Gastrocnemius medialis (tissue), 4 donors: Measurements from ENCODE around the gene CCDC91. TPM values are rescaled to one million over a fixed set of nuclear protein-coding genes. Genes with fewer than 3 reads are reported as not detected.

Experiments
- ATAC-seq, 2 donors: fragments of 150-250 bp; one replicate each; pipeline ENCODE4 v1.9.1; 2016
- DNase-seq, 2 donors: peaks; one replicate each; pipeline ENCODE4 v3.0.0-alpha.2; 2019
- H3K27ac ChIP-seq, 4 donors: fragments of 200-600 bp; sonication (generic); 1 replicate in 1 of 4; 2 replicates in 3 of 4; pipeline ENCODE4 v1.5.1; 2016 to 2018; ENCODE audit warnings: mild to moderate bottlenecking in 2 of 4, moderate library complexity in 1 of 4
- H3K27me3 ChIP-seq, 3 donors: fragments of 200-600 bp; sonication (generic) in 2 of 3; 1 replicate in 1 of 3; 2 replicates in 2 of 3; pipeline versions ENCODE4 v1.5.1 to v1.6.0; 2016 to 2019; ENCODE audit warnings: mild to moderate bottlenecking in 1 of 3, moderate library complexity in 1 of 3
- H3K36me3 ChIP-seq, 2 donors: fragments of 200-600 bp; sonication (generic) in 1 of 2; one replicate each; pipeline ENCODE4 v1.5.1; 2017 to 2018
- H3K4me1 ChIP-seq, 2 donors: fragments of 200-600 bp; sonication (generic) in 1 of 2; one replicate each; pipeline ENCODE4 v1.5.1; 2016 to 2017; ENCODE audit warnings: mild to moderate bottlenecking in 2 of 2
- H3K4me3 ChIP-seq, 4 donors: fragments of 200-600 bp; sonication (generic) in 3 of 4; 1 replicate in 1 of 4; 2 replicates in 3 of 4; pipeline ENCODE4 v1.5.1; 2016 to 2019; ENCODE audit warnings: mild to moderate bottlenecking in 2 of 4
- H3K9me3 ChIP-seq, 3 donors: fragments of 200-600 bp; sonication (generic) in 2 of 3; 1 replicate in 1 of 3; 2 replicates in 2 of 3; pipeline ENCODE4 v1.5.1; 2016 to 2019
- CTCF ChIP-seq, 5 experiments: fragments of 450-650 bp in 3 of 5; fragments of 200-600 bp in 2 of 5; sonication (generic) in 2 of 5; IDR thresholded peaks in 4 of 5; conservative IDR thresholded peaks in 1 of 5; 1 replicate in 4 of 5; 2 replicates in 1 of 5; pipeline ENCODE4 v1.5.1; 2016 to 2019; ENCODE audit warnings: antibody characterized with exemption in 5 of 5, mild to moderate bottlenecking in 3 of 5, moderate library complexity in 3 of 5
- POLR2A ChIP-seq, 2 donors: fragments of 450-650 bp; IDR thresholded peaks; one replicate each; pipeline ENCODE4 v1.6.1; 2017; ENCODE audit warnings: antibody characterized with exemption in 2 of 2, mild to moderate bottlenecking in 2 of 2, moderate library complexity in 2 of 2
- in situ Hi-C, 4 donors: fragments of 200-750 bp; cut with MboI; loops; one replicate each; pipeline versions ENCODE4 v1.15.0 to v1.8.0; 2017; ENCODE audit warnings: low sequenced_read_pairs in 4 of 4
- intact Hi-C: fragments of 100-400 bp; cut with DNase I; formaldehyde crosslinking; loops from one replicate; pipeline ENCODE4 v1.15.1; 2023; ENCODE audit warnings: low total_unique reads
- total RNA-seq, 4 donors: library from RNA; depleted of rRNA; stranded (reverse); fragments of >200 nt; gene quantifications; one replicate each; pipeline versions ENCODE4 v1.1.0 to v1.2.3, GENCODE V29; 2016

The CCDC91 gene
- total RNA-seq, 4 donors from 2014 or later: 22.3 to 50.6 (median 36.6) TPM

GRCh38 chr12:28383368-28383767 is 193.1 kb downstream of the CCDC91 start:
- TF ChIP-seq POLR2A (IDR thresholded peaks at IDR 0.05) (no peak), CTCF (IDR thresholded peaks at IDR 0.05 in 4 of 5, conservative IDR thresholded peaks at IDR 0.05 in 1 of 5) (no peak)
- Histone ChIP-seq H3K9me3 (no peaks in the 10 kb centered on the region), H3K4me1 (no peaks in the 10 kb centered on the region), H3K27ac (no peak overlapping the region), H3K4me3 (no peak overlapping the region), H3K27me3 (no peaks in the 10 kb centered on the region), H3K36me3 (no peaks in the 10 kb centered on the region)
- no peak for DNase-seq
- intact Hi-C loops: no loop called here
- ATAC-seq: no peak
- in situ Hi-C loops: no loop called here

GRCh38 chr12:28388879-28389278 is 198.6 kb downstream of the CCDC91 start:
- Histone ChIP-seq H3K27me3 (no peaks in the 10 kb centered on the region), H3K27ac (no peak overlapping the region), H3K4me1 (peaks cover 7 to 19% of the 10 kb centered on the region in 2 donors), H3K9me3 (no peaks in the 10 kb centered on the region), H3K4me3 (no peak overlapping the region), H3K36me3 (no peaks in the 10 kb centered on the region)
- TF ChIP-seq CTCF (IDR thresholded peaks at IDR 0.05 in 4 of 5, conservative IDR thresholded peaks at IDR 0.05 in 1 of 5): no peak
- no peak for TF ChIP-seq POLR2A (IDR thresholded peaks at IDR 0.05)
- in situ Hi-C loops (no loop called here), intact Hi-C loops (no loop called here)
- DNase-seq: no peak
- no peak for ATAC-seq

GRCh38 chr12:28390206-28390605 is 199.9 kb downstream of the CCDC91 start:
- H3K9me3 ChIP-seq: no peaks in the 10 kb centered on the region
- H3K27ac ChIP-seq: no peak overlapping the region
- no peak for TF ChIP-seq POLR2A (IDR thresholded peaks at IDR 0.05)
- H3K4me1 ChIP-seq: peaks cover 7 to 19% of the 10 kb centered on the region in 2 donors
- in situ Hi-C loops (no loop called here), intact Hi-C loops (no loop called here)
- no peaks in the 10 kb centered on the region for H3K36me3 ChIP-seq
- no peak overlapping the region for H3K4me3 ChIP-seq
- ATAC-seq: no peak
- H3K27me3 ChIP-seq: no peaks in the 10 kb centered on the region
- DNase-seq: no peak

GRCh38 chr12:28390761-28391385 is 200.6 kb downstream of the CCDC91 start:
- intact Hi-C loops (no loop called here), in situ Hi-C loops (no loop called here)
- no peak for DNase-seq
- Histone ChIP-seq H3K27ac (no peak overlapping the region), H3K4me1 (peaks cover 7 to 19% of the 10 kb centered on the region in 2 donors), H3K36me3 (no peaks in the 10 kb centered on the region), H3K27me3 (no peaks in the 10 kb centered on the region), H3K9me3 (no peaks in the 10 kb centered on the region), H3K4me3 (no peak overlapping the region)
- TF ChIP-seq POLR2A (IDR thresholded peaks at IDR 0.05): no peak
- TF ChIP-seq CTCF (IDR thresholded peaks at IDR 0.05 in 4 of 5, conservative IDR thresholded peaks at IDR 0.05 in 1 of 5): no peak
- ATAC-seq: no peak

DNA sequence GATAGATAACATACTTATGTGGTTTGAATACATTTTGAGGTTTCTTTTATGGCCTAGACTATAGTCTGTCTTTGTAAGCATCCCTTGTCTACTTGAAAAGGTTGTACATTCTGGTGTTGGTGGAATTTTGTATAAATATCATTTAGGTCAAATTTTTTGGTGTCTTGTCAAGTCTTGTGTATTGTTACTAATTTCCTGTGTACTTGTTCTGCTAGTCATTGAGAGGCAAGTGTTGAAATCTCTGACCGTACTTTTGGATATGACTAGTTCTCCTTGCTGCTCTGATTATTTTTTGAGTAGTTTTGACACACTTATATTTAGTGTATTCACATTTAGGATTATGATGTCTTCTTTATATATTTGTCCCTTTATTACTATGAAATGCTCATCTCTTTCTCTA is 219.6 kb downstream of the CCDC91 start:
- Histone ChIP-seq H3K36me3 (peaks cover 0 to 4% of the 10 kb centered on the region in 2 donors), H3K4me1 (no peaks in the 10 kb centered on the region), H3K27ac (no peak overlapping the region), H3K27me3 (no peaks in the 10 kb centered on the region), H3K4me3 (no peak overlapping the region), H3K9me3 (no peaks in the 10 kb centered on the region)
- no peak for TF ChIP-seq POLR2A (IDR thresholded peaks at IDR 0.05)
- TF ChIP-seq CTCF (IDR thresholded peaks at IDR 0.05 in 4 of 5, conservative IDR thresholded peaks at IDR 0.05 in 1 of 5): no peak
- in situ Hi-C loops (no loop called here), intact Hi-C loops (no loop called here)
- DNase-seq: no peak
- no peak for ATAC-seq
